Measurements from ENCODE around the gene BTBD2. TPM values are rescaled to one million over a fixed set of nuclear protein-coding genes. Genes with fewer than 3 reads are reported as not detected.

The BTBD2 gene
- total RNA-seq, result 10 to 100 TPM; 19.9 to 23.0 TPM

- peaks cover 6 to 12% of the 10 kb centered on the region in 2 donors for H3K4me1 Mint-ChIP-seq (ENCODE audit: low read depth in 2 of 2)
- ATAC-seq, result peak; percentile 57 to 74
- H3K27ac Mint-ChIP-seq, result peak within 1 kb of the TSS in 1 of 2 donors; percentile 60
These were observed at the start of gene BTBD2 for GRCh38 chr19:2015608-2015950. TSS of gene BTBD2 (minus strand) at chr19:2015714. CDS start at chr19:2015703, 11 bp downstream.

GRCh38 chr19:2064788-2065524 lies 49.4 kb upstream of the BTBD2 start:
- H3K4me3 Mint-ChIP-seq, result no peak overlapping the region
- ATAC-seq, result no peak
- DNase-seq (ENCODE audit: low spot score), result no peak
- H3K27me3 Mint-ChIP-seq, result no peaks in the 10 kb centered on the region
- H3K27ac Mint-ChIP-seq, result no peak overlapping the region
- peaks cover 20 to 23% of the 10 kb centered on the region in 2 donors for H3K4me1 Mint-ChIP-seq (ENCODE audit: low read depth in 2 of 2)
- H3K9me3 Mint-ChIP-seq, result no peaks in the 10 kb centered on the region
- no peaks in the 10 kb centered on the region for H3K36me3 Mint-ChIP-seq

More at GRCh38 chr19:2015608-2015950, at the start of gene BTBD2:
- H3K4me3 Mint-ChIP-seq, result peak within 1 kb of the TSS; percentile 72
- H3K36me3 Mint-ChIP-seq, result no peaks in the 10 kb centered on the region
- peak; percentile 76 for DNase-seq (ENCODE audit: low spot score)
- H3K27me3 Mint-ChIP-seq, result no peaks in the 10 kb centered on the region
- H3K9me3 Mint-ChIP-seq, result no peaks in the 10 kb centered on the region

- H3K36me3 Mint-ChIP-seq, result no peaks in the 10 kb centered on the region
- H3K4me3 Mint-ChIP-seq, result no peak overlapping the region
- no peaks in the 10 kb centered on the region for H3K9me3 Mint-ChIP-seq
- no peak for ATAC-seq
- H3K4me1 Mint-ChIP-seq (ENCODE audit: low read depth in 2 of 2), result peaks cover 15 to 19% of the 10 kb centered on the region in 2 donors
- H3K27ac Mint-ChIP-seq, result no peak overlapping the region
- DNase-seq (ENCODE audit: low spot score), result no peak
- no peaks in the 10 kb centered on the region for H3K27me3 Mint-ChIP-seq
These were observed 48.9 kb upstream of the BTBD2 start for GRCh38 chr19:2064395-2064787.

DNA sequence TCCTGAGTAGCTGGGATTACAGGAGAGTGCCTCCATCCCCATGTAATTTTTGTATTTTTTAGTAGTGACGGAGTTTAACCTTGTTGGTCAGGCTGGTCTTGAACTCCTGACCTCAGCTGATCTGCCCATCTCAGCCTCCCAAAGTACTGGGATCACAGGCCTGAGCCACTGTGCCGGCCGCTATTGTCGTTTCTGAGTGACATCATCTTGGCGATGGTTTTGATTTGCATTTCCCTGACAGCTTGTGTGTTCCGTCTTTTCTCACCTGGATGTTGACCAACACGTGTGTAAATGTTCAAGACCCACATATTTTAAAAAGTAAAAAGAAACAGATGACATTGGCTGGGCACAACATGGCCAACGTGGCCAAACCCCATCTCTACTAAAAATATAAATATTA lies 48.3 kb upstream of the BTBD2 start:
- H3K9me3 Mint-ChIP-seq, result no peaks in the 10 kb centered on the region
- H3K27ac Mint-ChIP-seq, result peak overlapping the region in 1 of 2 donors; percentile 31
- DNase-seq (ENCODE audit: low spot score) (no peak), ATAC-seq (no peak)
- H3K4me1 Mint-ChIP-seq (ENCODE audit: low read depth in 2 of 2), result peaks cover 15 to 19% of the 10 kb centered on the region in 2 donors
- no peaks in the 10 kb centered on the region for H3K27me3 Mint-ChIP-seq
- peak overlapping the region; percentile 34 for H3K4me3 Mint-ChIP-seq
- H3K36me3 Mint-ChIP-seq, result no peaks in the 10 kb centered on the region

DNA sequence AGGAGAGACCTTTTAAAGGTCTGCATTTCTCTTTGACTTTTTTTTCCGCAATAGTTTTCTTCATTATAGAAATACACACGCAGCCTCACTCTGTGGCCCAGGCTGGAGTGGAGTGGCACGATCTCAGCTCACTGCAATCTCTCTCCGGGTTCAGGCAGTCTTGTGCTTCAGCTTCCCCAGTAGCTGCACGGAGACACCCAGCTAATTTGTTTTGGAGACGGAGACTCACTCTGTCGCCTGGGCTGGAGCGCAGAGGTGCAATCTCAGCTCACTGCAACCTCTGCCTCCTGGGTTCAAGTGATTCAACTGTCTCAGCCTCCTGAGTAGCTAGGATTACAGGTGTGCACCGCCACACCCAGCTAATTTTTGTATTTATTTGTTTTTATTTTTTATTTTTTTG lies 47.3 kb upstream of the BTBD2 start:
- Mint-ChIP-seq H3K27me3 (no peaks in the 10 kb centered on the region), H3K27ac (peak overlapping the region; percentile 64 to 69), H3K4me3 (peak overlapping the region; percentile 83), H3K36me3 (no peaks in the 10 kb centered on the region), H3K4me1 (ENCODE audit: low read depth in 2 of 2) (peaks cover 15 to 23% of the 10 kb centered on the region in 2 donors), H3K9me3 (no peaks in the 10 kb centered on the region)
- DNase-seq (ENCODE audit: low spot score) (no peak), ATAC-seq (no peak)

DNA sequence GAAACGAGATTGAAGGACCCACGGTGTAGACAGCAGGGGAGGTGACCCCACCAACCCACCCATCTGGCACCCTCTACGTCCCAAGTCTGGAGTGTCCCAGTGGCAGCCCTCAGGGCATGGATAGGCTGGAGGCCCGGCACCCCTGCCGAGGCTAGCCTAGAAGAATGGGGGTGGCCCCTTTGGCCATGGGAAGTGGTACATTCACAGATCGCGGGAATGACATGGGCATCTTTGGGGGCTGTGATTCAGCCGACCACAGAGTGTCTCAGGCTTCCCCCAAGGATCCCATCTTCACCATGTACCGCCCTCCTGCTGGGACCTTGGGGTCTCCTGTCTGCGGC lies 46.8 kb upstream of the BTBD2 start:
- H3K4me1 Mint-ChIP-seq (ENCODE audit: low read depth in 2 of 2), result peaks cover 15 to 23% of the 10 kb centered on the region in 2 donors
- peak overlapping the region; percentile 83 for H3K4me3 Mint-ChIP-seq
- no peak for ATAC-seq
- no peak for DNase-seq (ENCODE audit: low spot score)
- H3K9me3 Mint-ChIP-seq, result no peaks in the 10 kb centered on the region
- no peaks in the 10 kb centered on the region for H3K27me3 Mint-ChIP-seq
- peak overlapping the region; percentile 64 to 69 for H3K27ac Mint-ChIP-seq
- no peaks in the 10 kb centered on the region for H3K36me3 Mint-ChIP-seq

- Mint-ChIP-seq H3K27ac (peak overlapping the region; percentile 64 to 69), H3K27me3 (no peaks in the 10 kb centered on the region), H3K9me3 (no peaks in the 10 kb centered on the region), H3K4me3 (peak overlapping the region; percentile 83), H3K36me3 (no peaks in the 10 kb centered on the region), H3K4me1 (ENCODE audit: low read depth in 2 of 2) (peaks cover 15 to 24% of the 10 kb centered on the region in 2 donors)
- peak; percentile 99 for DNase-seq (ENCODE audit: low spot score)
- ATAC-seq, result peak; percentile 94 to 95
These were observed 46.2 kb upstream of the BTBD2 start for GRCh38 chr19:2061495-2062388.

DNA sequence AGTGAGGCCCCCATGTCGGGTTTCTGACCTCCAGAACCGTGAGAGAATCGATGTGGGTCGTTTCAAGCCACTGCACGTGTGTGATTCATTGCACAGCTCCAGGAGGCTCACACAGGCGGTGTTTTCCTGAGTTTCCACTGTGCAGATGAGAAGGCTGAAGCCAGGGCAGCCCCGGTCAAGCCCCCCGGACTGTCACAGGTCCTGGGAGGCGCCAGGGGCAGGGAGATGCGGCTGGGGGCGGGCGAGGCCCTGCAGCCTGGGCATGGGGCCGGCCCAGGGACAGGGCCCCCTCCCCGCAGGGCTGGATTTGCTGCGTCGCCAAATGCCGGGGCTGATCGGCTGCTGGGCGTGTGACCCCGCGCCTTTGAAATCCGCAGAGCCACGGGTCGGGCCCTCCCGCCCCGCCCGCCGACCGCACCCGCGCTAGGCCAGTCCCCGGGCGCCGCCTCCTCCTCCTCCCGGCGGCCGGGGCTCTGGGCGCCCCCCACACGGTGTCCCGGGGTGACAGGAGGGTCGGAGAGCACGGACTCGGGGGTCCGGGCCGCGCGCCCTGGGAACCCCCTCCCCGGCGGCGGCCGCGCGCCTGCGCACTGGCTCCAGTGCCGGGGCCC lies 45.5 kb upstream of the BTBD2 start:
- Mint-ChIP-seq H3K27me3 (no peaks in the 10 kb centered on the region), H3K9me3 (no peaks in the 10 kb centered on the region), H3K4me3 (peak overlapping the region; percentile 96), H3K27ac (peak overlapping the region; percentile 91 to 97), H3K36me3 (no peaks in the 10 kb centered on the region), H3K4me1 (ENCODE audit: low read depth in 2 of 2) (peaks cover 15 to 29% of the 10 kb centered on the region in 2 donors)
- DNase-seq (ENCODE audit: low spot score), result peak; percentile 83
- ATAC-seq, result peak; percentile 58 to 61

DNA sequence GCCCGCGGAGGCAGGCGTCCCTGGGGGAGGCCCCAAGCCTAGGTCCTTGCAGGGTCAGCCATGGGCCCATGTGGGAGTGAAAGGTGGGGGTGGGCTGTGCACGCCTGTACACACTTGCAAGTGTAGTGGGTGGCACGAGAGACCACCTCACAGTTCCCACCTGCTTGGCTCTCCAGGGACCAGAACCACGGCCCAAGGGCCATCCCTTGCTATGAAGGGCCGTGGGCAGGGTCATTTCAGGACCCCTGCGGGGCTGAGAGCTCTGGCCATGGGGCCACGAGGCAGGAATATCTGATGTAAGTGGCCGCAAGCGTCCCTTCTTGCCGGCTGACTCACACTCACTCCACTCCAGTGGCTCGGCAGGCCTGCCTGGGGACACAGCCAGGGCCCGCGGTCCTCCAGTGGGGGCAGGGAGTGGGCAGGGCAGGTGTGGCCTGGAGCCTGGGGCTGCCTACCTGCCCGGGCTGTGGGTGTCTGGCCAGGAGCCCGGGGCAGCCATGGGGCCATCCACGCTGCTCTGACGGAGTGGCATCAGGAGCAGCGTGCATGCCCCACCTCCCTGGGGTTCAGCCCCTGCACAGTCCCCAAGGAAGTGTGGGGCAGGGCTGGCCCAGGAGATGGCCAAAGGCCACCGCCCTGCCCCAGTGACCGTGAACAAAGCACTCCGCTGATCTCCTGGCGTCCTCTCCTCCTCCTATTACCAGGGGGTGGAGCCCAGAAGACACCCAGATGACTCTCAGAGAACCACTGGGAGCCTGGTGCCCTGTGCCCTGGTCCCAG lies 44.1 kb upstream of the BTBD2 start:
- Mint-ChIP-seq H3K9me3 (no peaks in the 10 kb centered on the region), H3K4me1 (ENCODE audit: low read depth in 2 of 2) (peaks cover 15 to 32% of the 10 kb centered on the region in 2 donors), H3K36me3 (no peaks in the 10 kb centered on the region), H3K27ac (peak overlapping the region; percentile 91 to 97), H3K4me3 (peak overlapping the region; percentile 96), H3K27me3 (no peaks in the 10 kb centered on the region)
- no peak for DNase-seq (ENCODE audit: low spot score)
- ATAC-seq, result no peak

GRCh38 chr19:2058570-2059421 lies 43.3 kb upstream of the BTBD2 start:
- Mint-ChIP-seq H3K4me3 (no peak overlapping the region), H3K36me3 (no peaks in the 10 kb centered on the region), H3K9me3 (no peaks in the 10 kb centered on the region), H3K27me3 (no peaks in the 10 kb centered on the region), H3K27ac (peak overlapping the region; percentile 37 to 44), H3K4me1 (ENCODE audit: low read depth in 2 of 2) (peaks cover 15 to 30% of the 10 kb centered on the region in 2 donors)
- ATAC-seq, result no peak
- no peak for DNase-seq (ENCODE audit: low spot score)

DNA sequence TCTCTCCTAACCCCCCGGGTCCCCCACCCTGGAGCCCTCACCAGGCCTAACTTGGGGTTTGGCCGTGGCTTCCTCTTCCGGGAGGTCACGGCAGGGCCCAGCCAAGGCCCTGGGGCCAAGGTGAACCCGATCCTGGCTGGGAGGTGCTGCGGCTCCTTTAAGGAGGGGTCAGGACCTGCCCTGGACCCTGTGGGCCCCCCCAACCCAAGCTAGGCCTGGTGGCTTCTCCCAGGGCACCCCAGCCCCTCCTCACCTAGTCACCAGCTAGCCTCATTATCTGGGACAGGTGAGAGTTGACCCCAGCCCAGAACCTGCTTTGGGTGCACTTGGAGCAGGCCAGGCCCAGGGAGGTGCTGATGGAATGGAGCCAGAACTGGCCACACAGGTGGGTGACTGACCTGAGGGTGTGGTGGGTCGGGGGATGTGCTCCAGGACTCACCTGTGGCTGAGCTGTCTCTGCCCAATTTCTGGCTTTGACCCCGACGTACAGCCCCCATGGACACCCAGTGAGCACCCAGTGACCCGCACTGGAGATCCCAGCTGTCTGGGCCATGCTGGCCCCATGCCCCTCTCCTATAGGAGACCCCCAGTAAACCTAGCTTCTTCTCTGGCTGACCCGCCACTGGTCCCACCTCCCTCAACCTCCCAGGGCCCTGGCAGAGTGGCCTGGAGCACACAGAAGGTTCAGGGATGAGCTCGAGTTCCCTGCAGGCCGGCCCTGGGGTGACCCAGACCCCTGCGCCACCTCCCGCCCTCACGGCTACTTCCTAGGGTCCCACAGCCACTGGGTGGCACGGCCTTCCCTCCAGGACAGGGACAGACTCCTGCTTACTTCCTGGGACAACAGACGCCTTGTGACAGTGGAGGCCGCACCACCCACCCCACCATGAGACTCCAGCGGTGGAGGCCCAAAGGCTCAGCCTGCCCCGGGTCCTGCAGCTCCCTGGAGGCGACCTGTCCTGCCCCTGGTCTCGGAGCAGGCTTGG lies 42.3 kb upstream of the BTBD2 start:
- no peak for DNase-seq (ENCODE audit: low spot score)
- no peaks in the 10 kb centered on the region for H3K9me3 Mint-ChIP-seq
- H3K4me3 Mint-ChIP-seq, result no peak overlapping the region
- H3K27ac Mint-ChIP-seq, result peak overlapping the region; percentile 70 to 82
- no peak for ATAC-seq
- no peaks in the 10 kb centered on the region for H3K36me3 Mint-ChIP-seq
- H3K27me3 Mint-ChIP-seq, result no peaks in the 10 kb centered on the region
- H3K4me1 Mint-ChIP-seq (ENCODE audit: low read depth in 2 of 2), result peaks cover 14 to 33% of the 10 kb centered on the region in 2 donors

DNA sequence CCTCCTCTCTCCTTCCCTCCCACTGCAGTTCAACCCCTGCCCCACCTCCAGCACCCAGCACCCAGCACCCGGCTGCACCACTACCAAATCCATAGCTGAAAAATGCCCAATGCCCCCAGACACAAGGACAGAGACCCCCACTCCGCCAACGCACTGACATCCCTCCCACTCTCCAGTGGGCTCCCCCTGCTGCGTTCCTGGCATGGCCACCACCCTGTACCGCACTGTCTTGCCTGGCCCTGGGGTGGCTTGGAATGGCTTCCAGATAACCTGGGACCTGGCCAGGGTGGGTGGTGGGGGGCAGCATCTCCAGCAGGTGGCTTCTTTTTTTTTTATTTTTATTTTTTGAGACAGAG lies 41.3 kb upstream of the BTBD2 start:
- Mint-ChIP-seq H3K4me3 (no peak overlapping the region), H3K27ac (peak overlapping the region; percentile 70 to 82), H3K9me3 (no peaks in the 10 kb centered on the region), H3K36me3 (no peaks in the 10 kb centered on the region), H3K27me3 (no peaks in the 10 kb centered on the region), H3K4me1 (ENCODE audit: low read depth in 2 of 2) (peaks cover 8 to 34% of the 10 kb centered on the region in 2 donors)
- no peak for DNase-seq (ENCODE audit: low spot score)
- ATAC-seq, result no peak
